ENCODE measurements around the gene MAGED2.
"Not testable (repeated sequence)": the region's sequence is repeated elsewhere in the genome, so short reads cannot be mapped to it uniquely, and the experiment has no call there.

Gene MAGED2, protein sequence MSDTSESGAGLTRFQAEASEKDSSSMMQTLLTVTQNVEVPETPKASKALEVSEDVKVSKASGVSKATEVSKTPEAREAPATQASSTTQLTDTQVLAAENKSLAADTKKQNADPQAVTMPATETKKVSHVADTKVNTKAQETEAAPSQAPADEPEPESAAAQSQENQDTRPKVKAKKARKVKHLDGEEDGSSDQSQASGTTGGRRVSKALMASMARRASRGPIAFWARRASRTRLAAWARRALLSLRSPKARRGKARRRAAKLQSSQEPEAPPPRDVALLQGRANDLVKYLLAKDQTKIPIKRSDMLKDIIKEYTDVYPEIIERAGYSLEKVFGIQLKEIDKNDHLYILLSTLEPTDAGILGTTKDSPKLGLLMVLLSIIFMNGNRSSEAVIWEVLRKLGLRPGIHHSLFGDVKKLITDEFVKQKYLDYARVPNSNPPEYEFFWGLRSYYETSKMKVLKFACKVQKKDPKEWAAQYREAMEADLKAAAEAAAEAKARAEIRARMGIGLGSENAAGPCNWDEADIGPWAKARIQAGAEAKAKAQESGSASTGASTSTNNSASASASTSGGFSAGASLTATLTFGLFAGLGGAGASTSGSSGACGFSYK

GRCh38 chrX:54807524-54808108, at the start of gene MAGED2:
Gene MAGED2, plus strand, starts transcription at chrX:54807745. Its CDS starts 1,587 bp downstream, at chrX:54809332.
- FAIRE-seq: no peak

DNA sequence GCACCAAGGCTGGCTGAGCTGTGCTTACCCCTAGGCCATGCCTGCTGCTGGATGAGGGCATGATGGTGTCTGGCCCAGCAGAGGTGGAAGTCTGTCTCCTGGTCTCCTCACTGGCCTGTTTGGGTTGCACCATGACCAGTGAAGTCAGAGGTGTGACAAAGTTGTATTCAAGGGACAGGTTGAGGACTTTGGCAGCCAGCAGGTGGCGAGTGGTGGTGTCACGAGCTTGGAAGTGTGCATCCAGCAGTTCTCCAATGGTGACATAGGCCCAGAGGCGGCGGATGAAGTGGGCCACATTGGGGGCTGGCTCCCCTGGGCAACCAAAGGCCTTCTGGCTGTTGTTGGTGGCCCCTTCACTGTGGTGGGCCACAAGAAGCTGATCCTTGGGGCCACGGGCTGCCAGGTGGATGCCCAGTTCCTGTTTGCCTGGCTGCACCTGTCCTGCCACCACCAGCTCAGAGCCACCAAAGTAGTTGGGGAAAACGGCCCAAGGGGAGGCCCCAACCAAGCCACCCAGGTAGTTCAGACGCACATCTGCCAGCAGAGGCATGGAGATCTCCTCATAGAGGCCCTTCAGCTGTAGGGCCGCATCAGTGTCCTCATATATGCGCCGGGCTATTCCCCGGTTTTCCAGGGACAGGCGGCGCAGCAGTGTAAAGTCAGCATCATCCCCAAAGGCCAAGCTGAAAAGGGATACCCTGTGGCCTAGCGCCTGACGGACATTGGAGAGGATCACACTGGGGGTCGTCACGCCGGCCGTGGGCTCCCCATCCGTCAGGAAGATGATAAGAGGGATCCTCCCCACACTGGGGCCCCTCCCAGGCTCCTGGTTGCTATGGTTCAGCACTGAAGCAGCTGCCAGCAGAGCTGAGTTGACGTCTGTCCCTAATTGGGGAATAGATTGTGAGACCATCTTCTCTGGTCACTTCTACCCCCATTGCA, 49.2 kb upstream of the MAGED2 start:
- no peak for FAIRE-seq

GRCh38 chrX:54774391-54775094, 33.0 kb upstream of the MAGED2 start:
- not testable (repeated sequence) for FAIRE-seq

DNA sequence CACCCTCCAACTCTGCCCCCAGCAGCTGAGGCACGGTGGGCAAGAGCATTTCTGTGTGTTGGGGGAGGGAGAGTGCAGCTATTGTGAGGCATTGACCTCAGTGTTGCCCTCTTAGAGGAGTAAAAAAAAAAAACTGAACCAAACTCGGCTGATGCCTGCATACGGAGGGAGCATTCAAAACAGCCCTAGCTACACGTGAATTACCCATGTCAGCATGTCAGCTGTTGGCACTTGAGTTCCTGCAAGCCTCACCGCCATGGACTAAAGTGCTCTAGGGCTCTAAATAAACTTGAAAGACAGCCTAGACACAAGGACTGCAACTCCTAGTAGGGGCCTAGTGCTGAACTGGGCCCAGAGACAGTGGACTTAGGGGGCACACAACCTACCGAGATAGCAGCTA, 31.5 kb upstream of the MAGED2 start:
- no peak for FAIRE-seq

- no peak for FAIRE-seq
Observed at GRCh38 chrX:54776987-54777672, 30.4 kb upstream of the MAGED2 start.

DNA sequence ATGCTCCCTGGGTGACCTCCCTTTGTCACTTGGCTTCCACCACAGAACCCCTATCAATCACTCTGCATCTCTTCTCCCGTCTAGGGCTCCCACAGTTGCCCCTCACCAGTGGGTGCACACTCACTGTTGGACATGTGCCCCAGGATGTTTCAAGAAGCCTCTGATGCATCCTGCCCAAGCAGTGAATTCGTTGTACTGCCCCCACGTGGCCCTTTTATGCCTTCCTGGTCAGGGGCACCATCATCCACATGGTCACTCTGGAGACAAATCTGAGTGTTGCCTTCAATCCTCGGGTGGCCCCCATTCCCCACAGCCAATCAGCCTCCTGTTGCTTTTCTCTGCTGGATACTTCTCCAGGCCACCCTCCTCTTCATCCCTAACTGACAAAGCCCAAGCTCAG, 21.6 kb upstream of the MAGED2 start:
- no peak for FAIRE-seq

DNA sequence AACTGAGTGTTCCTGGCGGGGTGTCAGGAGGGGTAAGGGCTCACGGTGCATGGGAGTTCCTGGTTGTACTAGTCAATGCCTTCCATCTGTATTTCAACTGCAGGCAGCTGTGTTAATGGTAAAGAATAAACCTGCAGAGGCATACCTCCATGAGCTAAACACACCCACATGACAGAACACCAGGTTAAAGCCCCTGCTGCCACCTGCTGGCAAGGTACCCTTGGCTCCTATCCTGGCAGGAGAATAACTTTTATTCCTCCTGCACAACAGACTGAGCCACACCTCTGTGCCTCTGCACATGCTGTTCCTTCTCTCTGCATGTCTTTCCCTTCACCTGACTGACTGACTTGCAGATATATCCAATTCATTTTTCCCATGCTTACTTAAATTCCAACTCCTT, 20.6 kb upstream of the MAGED2 start:
- no peak for FAIRE-seq

GRCh38 chrX:54788446-54788845, 19.1 kb upstream of the MAGED2 start:
- no peak for FAIRE-seq

DNA sequence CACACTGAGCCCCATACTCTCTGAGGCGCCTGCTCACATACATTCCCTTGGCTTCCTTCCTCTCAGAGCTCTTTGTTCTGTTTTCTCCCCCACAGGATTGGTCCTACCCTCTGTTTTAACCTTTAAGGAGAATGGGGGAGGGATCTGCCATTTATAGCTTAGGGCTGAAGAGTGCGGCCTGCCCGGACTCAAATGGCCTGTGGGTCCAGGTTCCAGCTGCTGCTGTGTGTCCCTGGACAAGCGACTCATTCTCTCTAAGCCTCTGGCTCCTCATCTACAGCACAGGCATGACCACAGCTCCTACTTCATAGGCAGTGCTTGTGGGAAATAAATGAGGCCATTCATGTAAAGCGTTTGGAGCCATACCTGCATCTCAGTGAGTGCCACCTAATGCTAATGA, 18.1 kb upstream of the MAGED2 start:
- not testable (repeated sequence) for FAIRE-seq

DNA sequence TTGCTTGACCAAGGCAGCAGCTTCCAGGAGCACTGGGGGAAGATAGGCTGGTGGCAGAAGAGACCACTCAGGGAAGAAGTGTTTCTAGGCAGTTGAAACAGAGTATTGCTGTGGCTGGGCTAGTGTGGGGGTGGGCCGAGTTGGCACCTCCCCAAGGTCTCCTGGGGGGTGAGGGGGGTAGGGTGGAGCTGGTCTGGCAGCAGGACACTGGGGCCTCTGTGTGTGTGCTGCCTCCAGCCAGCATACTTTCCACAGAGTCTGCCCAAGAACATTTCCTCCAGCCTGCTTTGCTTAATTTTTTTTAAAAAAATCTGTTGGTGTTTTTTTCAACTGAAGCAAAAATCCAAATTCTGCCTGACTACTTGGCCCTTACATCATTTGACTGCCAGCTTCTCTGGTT, 13.5 kb upstream of the MAGED2 start:
- no peak for FAIRE-seq

GRCh38 chrX:54794795-54795194, 12.8 kb upstream of the MAGED2 start:
- FAIRE-seq: no peak

GRCh38 chrX:54798137-54798536, 9.4 kb upstream of the MAGED2 start, which contains the start of gene ITIH6:
Gene ITIH6, minus strand, starts transcription at chrX:54798255. Its CDS starts 45 bp downstream, at chrX:54798210.
- FAIRE-seq: no peak

- no peak for FAIRE-seq
Observed at GRCh38 chrX:54799046-54799445, 8.5 kb upstream of the MAGED2 start.

DNA sequence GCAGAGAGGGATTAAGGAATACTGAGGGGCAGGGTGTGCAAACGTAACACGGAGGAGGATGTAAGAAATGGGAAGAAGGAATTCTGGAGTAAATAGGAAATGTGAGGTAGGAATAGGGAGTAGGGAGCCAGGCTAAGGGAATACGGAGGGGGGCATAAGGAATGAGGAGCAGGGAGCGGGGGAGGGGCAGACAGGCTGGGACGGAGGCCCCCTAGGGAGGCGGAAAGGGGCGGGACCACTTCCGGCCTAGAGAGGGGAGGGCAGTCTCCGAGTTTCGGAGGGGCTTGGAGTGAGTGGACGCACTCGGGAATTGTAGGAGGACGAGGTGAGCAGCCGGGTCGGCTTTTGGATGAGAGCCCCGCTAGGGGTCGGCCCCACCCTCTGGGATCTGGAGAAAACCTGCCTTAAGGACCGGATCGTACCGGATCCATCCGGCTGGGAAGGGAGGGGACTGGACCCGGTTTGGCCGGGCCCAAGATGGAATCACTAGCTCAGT, 612 bp downstream of the MAGED2 start:
- no peak for FAIRE-seq

GRCh38 chrX:54808605-54809483, 1.3 kb downstream of the MAGED2 start:
- FAIRE-seq: peak; percentile 96

- no peak for FAIRE-seq
Observed at GRCh38 chrX:54810532-54810931, 3.0 kb downstream of the MAGED2 start.

DNA sequence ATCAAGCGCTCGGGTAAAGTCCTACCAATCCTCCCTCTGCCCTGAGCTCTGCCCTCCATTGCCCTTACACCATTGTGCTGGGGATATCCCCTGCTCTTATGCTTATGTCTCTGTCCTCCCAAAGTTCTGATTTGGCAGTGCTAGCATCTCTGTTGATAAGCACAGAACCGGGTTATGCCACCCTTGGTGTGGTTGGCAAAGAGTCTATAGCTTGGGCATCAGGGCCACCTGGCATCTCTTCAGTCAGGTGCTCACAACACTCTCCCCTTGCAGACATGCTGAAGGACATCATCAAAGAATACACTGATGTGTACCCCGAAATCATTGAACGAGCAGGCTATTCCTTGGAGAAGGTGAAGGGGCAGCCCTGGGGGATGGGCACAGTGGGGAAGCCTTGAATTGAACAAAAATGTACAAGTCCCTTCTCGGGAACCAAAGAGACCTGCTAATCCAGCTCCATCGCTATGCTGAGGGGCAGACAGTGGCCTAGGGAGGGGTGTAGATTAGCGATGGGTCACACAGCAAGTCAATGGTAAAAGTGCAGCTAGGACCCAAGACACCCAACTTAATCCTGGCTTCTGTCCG, 3.8 kb downstream of the MAGED2 start:
- FAIRE-seq: no peak

GRCh38 chrX:54812306-54812705, 4.8 kb downstream of the MAGED2 start:
- FAIRE-seq: no peak

DNA sequence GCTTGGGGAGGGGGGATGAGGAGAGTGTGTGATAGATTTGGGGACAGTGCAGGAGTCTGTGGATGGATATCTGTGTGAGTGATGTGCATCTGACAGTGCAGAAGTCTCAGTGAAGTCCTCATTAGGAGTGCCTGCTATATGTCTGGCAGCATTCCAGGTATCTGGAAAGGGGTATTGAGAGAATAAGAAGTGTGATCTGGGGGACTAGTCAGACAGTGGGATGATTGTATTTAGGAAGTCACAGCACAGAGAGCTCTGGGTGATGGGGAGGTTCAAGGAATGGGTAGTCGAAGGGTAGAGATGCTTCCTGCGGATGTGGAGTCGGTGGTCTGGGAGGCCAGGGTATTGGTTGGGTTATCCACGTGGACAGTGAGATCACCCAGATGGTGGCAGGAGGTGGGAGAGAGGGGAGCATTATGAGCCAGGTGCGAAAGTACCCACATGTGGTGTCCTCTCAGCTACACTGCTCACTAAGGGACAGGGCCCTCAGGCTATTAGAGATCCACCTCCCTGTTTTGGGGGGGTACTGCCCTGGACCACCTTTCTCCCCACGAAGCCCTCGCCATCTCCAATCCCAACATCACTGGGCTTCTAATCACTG, 9.8 kb downstream of the MAGED2 start:
- FAIRE-seq: no peak

GRCh38 chrX:54818221-54818620, 10.7 kb downstream of the MAGED2 start:
- FAIRE-seq: no peak

Measured in A204.1 (cell line).